GM12865 (cell line): Measurements from ENCODE around the gene CCL22.

Experiments
- DNase-seq: peaks from one replicate; pipeline ENCODE4 v3.0.0; 2010; ENCODE audit warnings: low read depth
- H3K4me3 ChIP-seq: 2 replicates; pipeline ENCODE4 v1.5.1; 2011; ENCODE audit warnings: mild to moderate bottlenecking, low read depth, low read length, control low read depth
- CTCF ChIP-seq: IDR thresholded peaks from 2 replicates; pipeline ENCODE4 v1.5.1; 2011; ENCODE audit warnings: low read length, control low read depth, low read depth, inconsistent platforms; ENCODE audit not compliant: insufficient read depth; ENCODE audit errors: missing control alignments

CCL22 gene

GRCh38 chr16:57347858-57348257, 10.7 kb upstream of the CCL22 start:
- no peak overlapping the region for H3K4me3 ChIP-seq
- no peak for DNase-seq
- no peak for TF ChIP-seq CTCF

- no peak overlapping the region for H3K4me3 ChIP-seq
- DNase-seq: no peak
- no peak for TF ChIP-seq CTCF
These were observed 10.3 kb upstream of the CCL22 start for GRCh38 chr16:57348327-57348726.

- DNase-seq: peak; percentile 87
- no peak for TF ChIP-seq CTCF
- H3K4me3 ChIP-seq: peak overlapping the region; percentile 31; the same call in 1 of the 2 replicates
These were observed 9.2 kb upstream of the CCL22 start for GRCh38 chr16:57349212-57350031.

GRCh38 chr16:57352636-57353047, 5.9 kb upstream of the CCL22 start:
- no peak overlapping the region for H3K4me3 ChIP-seq
- no peak for TF ChIP-seq CTCF
- peak; percentile 69 for DNase-seq

GRCh38 chr16:57354311-57354710, 4.3 kb upstream of the CCL22 start:
- no peak overlapping the region for H3K4me3 ChIP-seq
- no peak for TF ChIP-seq CTCF
- DNase-seq: no peak

- no peak overlapping the region for H3K4me3 ChIP-seq
- TF ChIP-seq CTCF: no peak
- DNase-seq: no peak
These were observed 2.6 kb upstream of the CCL22 start for GRCh38 chr16:57355898-57356414.
